Measurements from ENCODE around the gene CCDC12. TPM values are rescaled to one million over a fixed set of nuclear protein-coding genes. Genes with fewer than 3 reads are reported as not detected.

The CCDC12 gene
- total and polyA plus RNA-seq, 2 donors (not counting 1 experiment from before 2014, with no cell fraction given) = 84.0 to 97.3 TPM

DNA sequence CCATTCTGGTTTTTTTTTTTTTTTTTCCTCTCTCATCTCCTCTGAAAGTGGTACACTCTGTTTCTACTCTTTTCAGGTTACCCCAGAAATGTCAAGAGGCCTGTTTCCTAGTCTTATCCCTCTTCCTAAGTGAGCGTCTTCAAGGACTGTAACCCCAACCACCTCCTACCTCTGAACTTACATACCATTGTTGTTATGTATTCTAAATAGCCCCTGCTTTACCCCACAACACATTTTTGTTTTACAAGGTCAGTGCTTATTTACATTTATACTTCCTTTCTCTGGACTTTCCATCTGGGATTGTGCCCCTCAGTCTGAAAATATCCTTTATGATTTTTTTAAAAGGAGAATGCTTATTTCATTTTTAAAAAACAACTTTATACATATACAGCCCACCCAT is 60.3 kb downstream of the CCDC12 start:
- no peak for ATAC-seq (ENCODE audit: low read depth)
- POLR2A ChIA-PET = no interaction called here

DNA sequence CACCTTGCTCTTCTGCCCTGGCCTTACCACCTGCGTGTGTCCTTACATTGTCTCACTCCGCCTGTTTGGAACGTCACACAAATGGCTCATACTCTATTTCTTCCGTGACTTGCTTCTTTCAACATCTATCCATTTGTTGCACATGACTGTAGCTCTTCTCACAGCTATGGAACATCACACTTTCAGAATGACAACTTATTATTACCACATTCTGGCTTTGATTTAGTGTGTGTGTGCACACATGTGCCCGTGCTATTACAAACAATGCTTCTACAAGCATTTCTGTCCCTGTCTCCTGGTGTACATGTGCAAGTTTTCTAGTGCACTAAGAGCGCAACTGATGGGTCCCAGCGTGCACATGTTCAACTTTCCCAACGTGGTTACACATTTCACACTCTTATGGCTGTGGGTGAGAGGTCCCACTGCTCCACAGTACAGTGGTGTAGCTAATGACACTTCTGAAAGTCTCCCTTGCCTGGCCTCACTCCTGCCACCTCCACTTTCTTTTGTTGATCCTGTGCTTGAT is 61.2 kb downstream of the CCDC12 start:
- Histone ChIP-seq H3K36me3 (replicated peaks in 1 of 2; ENCODE audit: control extremely low read depth in 1 of 2, control insufficient read depth in 1 of 2, extremely low read depth in 1 of 2, insufficient read depth in 2 of 2, low read length in 1 of 2) (peaks cover 10 to 36% of the 10 kb centered on the region in 2 experiments), H3K4me1 (ENCODE audit: control insufficient read depth in 2 of 2, insufficient read depth in 2 of 2, low read length in 2 of 2) (no peaks in the 10 kb centered on the region), H3K9me3 (ENCODE audit: control extremely low read depth in 1 of 3, control insufficient read depth in 2 of 3, insufficient read depth in 1 of 3, low read length in 2 of 3) (peaks cover 0 to 3% (median 1%) of the 10 kb centered on the region in 3 donors), H3K9ac (ENCODE audit: low read length) (no peak overlapping the region), H4K20me1 (ENCODE audit: control insufficient read depth, insufficient read depth, low read length, poor library complexity, severe bottlenecking) (peaks cover 3% of the 10 kb centered on the region), H3K27ac (ENCODE audit: low read length in 2 of 2) (no peak overlapping the region), H2AFZ (ENCODE audit: insufficient read depth, low read depth, low read length, poor library complexity, severe bottlenecking) (no peak overlapping the region), H3K27me3 (replicated peaks in 1 of 4; ENCODE audit: control extremely low read depth in 1 of 4, control insufficient read depth in 3 of 4, insufficient read depth in 4 of 4, low read length in 3 of 4) (no peaks in the 10 kb centered on the region), H3K4me3 (ENCODE audit: control extremely low read depth in 1 of 5, extremely low read depth in 1 of 5, insufficient read depth in 1 of 5, low read depth in 2 of 5, low read length in 4 of 5) (no peak overlapping the region), H3K79me2 (ENCODE audit: control insufficient read depth, insufficient read depth, low read length) (no peaks in the 10 kb centered on the region), H3K4me2 (replicated peaks; ENCODE audit: low read depth, low read length, poor library complexity, severe bottlenecking) (no peak overlapping the region)
- ChIA-PET CTCF (interaction anchor here (0.5 to 0.6 kb wide), 2 partner anchors 49 to 1231 kb away, joined by 3 read pairs; no protein-coding TSS in a partner anchor), POLR2A (no interaction called here)
- 98% methylated on average over 5 of the region's 8 CpGs for WGBS (ENCODE audit: insufficient coverage)
- intact Hi-C loops (cut with micrococcal nuclease) = no loop called here
- no peak overlapping the region for H3K4me3 Mint-ChIP-seq
- TF ChIP-seq, protein P1, sequence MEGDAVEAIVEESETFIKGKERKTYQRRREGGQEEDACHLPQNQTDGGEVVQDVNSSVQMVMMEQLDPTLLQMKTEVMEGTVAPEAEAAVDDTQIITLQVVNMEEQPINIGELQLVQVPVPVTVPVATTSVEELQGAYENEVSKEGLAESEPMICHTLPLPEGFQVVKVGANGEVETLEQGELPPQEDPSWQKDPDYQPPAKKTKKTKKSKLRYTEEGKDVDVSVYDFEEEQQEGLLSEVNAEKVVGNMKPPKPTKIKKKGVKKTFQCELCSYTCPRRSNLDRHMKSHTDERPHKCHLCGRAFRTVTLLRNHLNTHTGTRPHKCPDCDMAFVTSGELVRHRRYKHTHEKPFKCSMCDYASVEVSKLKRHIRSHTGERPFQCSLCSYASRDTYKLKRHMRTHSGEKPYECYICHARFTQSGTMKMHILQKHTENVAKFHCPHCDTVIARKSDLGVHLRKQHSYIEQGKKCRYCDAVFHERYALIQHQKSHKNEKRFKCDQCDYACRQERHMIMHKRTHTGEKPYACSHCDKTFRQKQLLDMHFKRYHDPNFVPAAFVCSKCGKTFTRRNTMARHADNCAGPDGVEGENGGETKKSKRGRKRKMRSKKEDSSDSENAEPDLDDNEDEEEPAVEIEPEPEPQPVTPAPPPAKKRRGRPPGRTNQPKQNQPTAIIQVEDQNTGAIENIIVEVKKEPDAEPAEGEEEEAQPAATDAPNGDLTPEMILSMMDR (IDR thresholded peaks at IDR 0.05) = no peak
- no peak for TF ChIP-seq EZH2 (IDR thresholded peaks at IDR 0.05; ENCODE audit: borderline replicate concordance, insufficient read depth, low read depth, low read length, poor library complexity, severe bottlenecking)
- H3K27me3 Mint-ChIP-seq = no peaks in the 10 kb centered on the region
- H3K9me3 Mint-ChIP-seq (ENCODE audit: insufficient read depth) = peaks cover 3% of the 10 kb centered on the region
- no peak for ATAC-seq (ENCODE audit: low read depth)
- H3K4me1 Mint-ChIP-seq = no peaks in the 10 kb centered on the region
- DNase-seq = no peak
- no peak overlapping the region for H3K27ac Mint-ChIP-seq

More for the DNA sequence above, 60.3 kb downstream of the CCDC12 start:
- CTCF ChIA-PET = no interaction called here
- Histone ChIP-seq H3K36me3 (replicated peaks in 1 of 2; ENCODE audit: control extremely low read depth in 1 of 2, control insufficient read depth in 1 of 2, extremely low read depth in 1 of 2, insufficient read depth in 2 of 2, low read length in 1 of 2) (peaks cover 15 to 45% of the 10 kb centered on the region in 2 experiments), H3K27me3 (replicated peaks in 1 of 4; ENCODE audit: control extremely low read depth in 1 of 4, control insufficient read depth in 3 of 4, insufficient read depth in 4 of 4, low read length in 3 of 4) (no peaks in the 10 kb centered on the region), H3K79me2 (ENCODE audit: control insufficient read depth, insufficient read depth, low read length) (peaks cover 5% of the 10 kb centered on the region), H3K9ac (ENCODE audit: low read length) (no peak overlapping the region), H3K4me2 (replicated peaks; ENCODE audit: low read depth, low read length, poor library complexity, severe bottlenecking) (no peak overlapping the region), H3K27ac (ENCODE audit: low read length in 2 of 2) (no peak overlapping the region), H3K4me1 (ENCODE audit: control insufficient read depth in 2 of 2, insufficient read depth in 2 of 2, low read length in 2 of 2) (no peaks in the 10 kb centered on the region), H2AFZ (ENCODE audit: insufficient read depth, low read depth, low read length, poor library complexity, severe bottlenecking) (no peak overlapping the region), H3K9me3 (ENCODE audit: control extremely low read depth in 1 of 3, control insufficient read depth in 2 of 3, insufficient read depth in 1 of 3, low read length in 2 of 3) (peaks cover 0 to 3% (median 1%) of the 10 kb centered on the region in 3 donors), H4K20me1 (ENCODE audit: control insufficient read depth, insufficient read depth, low read length, poor library complexity, severe bottlenecking) (peaks cover 12% of the 10 kb centered on the region), H3K4me3 (ENCODE audit: control extremely low read depth in 1 of 5, extremely low read depth in 1 of 5, insufficient read depth in 1 of 5, low read depth in 2 of 5, low read length in 4 of 5) (no peak overlapping the region)
- no peak overlapping the region for H3K27ac Mint-ChIP-seq
- peaks cover 1% of the 10 kb centered on the region for H3K4me1 Mint-ChIP-seq
- DNase-seq = no peak
- intact Hi-C loops (cut with micrococcal nuclease) = no loop called here
- TF ChIP-seq EZH2 (IDR thresholded peaks at IDR 0.05; ENCODE audit: borderline replicate concordance, insufficient read depth, low read depth, low read length, poor library complexity, severe bottlenecking) = no peak
- TF ChIP-seq, protein P1 (IDR thresholded peaks at IDR 0.05) = no peak
- peaks cover 3% of the 10 kb centered on the region for H3K9me3 Mint-ChIP-seq (ENCODE audit: insufficient read depth)
- no CpG with 5 or more reads among the region's 1 CpG for WGBS (ENCODE audit: insufficient coverage)
- no peaks in the 10 kb centered on the region for H3K27me3 Mint-ChIP-seq
- H3K4me3 Mint-ChIP-seq = no peak overlapping the region

Data from B cell (primary cell).